ENCODE results near the gene USP15.
"Not testable (repeated sequence)": the region's sequence is repeated elsewhere in the genome, so short reads cannot be mapped to it uniquely, and the experiment has no call there.

Gene USP15

DNA sequence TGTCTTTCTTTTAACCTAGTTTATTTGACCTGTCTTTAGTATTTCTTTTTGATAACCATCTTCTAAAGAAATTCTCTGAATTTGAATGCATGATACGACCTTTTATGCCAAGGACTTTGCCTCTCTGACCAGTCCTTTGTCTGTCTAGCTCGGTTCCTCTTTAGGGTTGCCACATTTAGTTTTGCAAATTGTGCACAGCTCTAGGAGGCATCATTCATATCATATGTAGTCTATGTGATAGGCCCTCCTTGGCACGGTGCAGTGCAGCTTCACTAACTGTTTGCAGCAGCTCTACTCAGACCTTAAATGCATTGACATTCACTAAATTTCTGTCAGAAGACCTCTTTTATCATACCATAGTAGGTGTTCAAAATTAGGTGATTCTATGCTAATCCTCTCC is 75.6 kb downstream of the USP15 start:
- Histone ChIP-seq H3K9ac (ENCODE audit: low read length in 5 of 5) (no peak overlapping the region), H3K4me1 (ENCODE audit: control insufficient read depth in 5 of 5, insufficient read depth in 5 of 5, low read length in 5 of 5) (no peaks in the 10 kb centered on the region), H3K27me3 (ENCODE audit: control insufficient read depth in 5 of 5, insufficient read depth in 4 of 5, low read length in 5 of 5) (no peaks in the 10 kb centered on the region), H3K27ac (ENCODE audit: low read depth, low read length) (no peak overlapping the region), H3K4me3 (ENCODE audit: low read depth in 1 of 5, low read length in 5 of 5) (no peak overlapping the region), H3K9me3 (ENCODE audit: control insufficient read depth in 5 of 5, low read length in 5 of 5) (peaks cover 0 to 5% (median 0%) of the 10 kb centered on the region in 5 donors), H3K36me3 (ENCODE audit: control insufficient read depth in 5 of 5, insufficient read depth in 5 of 5, low read length in 5 of 5) (peaks cover 0 to 5% (median 2%) of the 10 kb centered on the region in 5 donors)

DNA sequence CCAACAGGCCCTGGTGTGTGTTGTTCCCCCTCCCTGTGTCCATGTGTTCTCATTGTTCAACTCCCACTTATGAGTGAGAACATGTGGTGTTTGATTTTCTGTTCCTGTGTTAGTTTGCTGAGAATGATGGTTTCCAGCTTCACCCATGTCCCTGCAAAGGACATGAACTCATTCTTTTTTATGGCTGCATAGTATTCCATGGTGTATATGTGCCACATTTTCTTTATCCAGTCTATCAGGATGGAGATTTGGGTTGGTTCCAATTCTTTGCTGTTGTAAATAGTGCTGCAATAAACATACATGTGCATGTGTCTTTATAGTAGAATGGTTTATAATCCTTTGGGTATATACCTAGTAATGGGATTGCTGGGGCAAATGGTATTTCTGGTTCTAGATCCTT is 77.4 kb downstream of the USP15 start:
- not testable (repeated sequence) for H3K9me3 ChIP-seq (ENCODE audit: control insufficient read depth in 5 of 5, low read length in 5 of 5); H3K36me3 ChIP-seq (ENCODE audit: control insufficient read depth in 5 of 5, insufficient read depth in 5 of 5, low read length in 5 of 5); H3K9ac ChIP-seq (ENCODE audit: low read length in 5 of 5); H3K27ac ChIP-seq (ENCODE audit: low read depth, low read length); H3K4me1 ChIP-seq (ENCODE audit: control insufficient read depth in 5 of 5, insufficient read depth in 5 of 5, low read length in 5 of 5); H3K4me3 ChIP-seq (ENCODE audit: low read depth in 1 of 5, low read length in 5 of 5); H3K27me3 ChIP-seq (ENCODE audit: control insufficient read depth in 5 of 5, insufficient read depth in 4 of 5, low read length in 5 of 5)

- H3K9me3 ChIP-seq (ENCODE audit: control insufficient read depth in 5 of 5, low read length in 5 of 5), result peaks cover 0 to 10% (median 0%) of the 10 kb centered on the region in 5 donors
- H3K4me1 ChIP-seq (ENCODE audit: control insufficient read depth in 5 of 5, insufficient read depth in 5 of 5, low read length in 5 of 5); H3K27ac ChIP-seq (ENCODE audit: low read depth, low read length); H3K27me3 ChIP-seq (ENCODE audit: control insufficient read depth in 5 of 5, insufficient read depth in 4 of 5, low read length in 5 of 5); H3K4me3 ChIP-seq (ENCODE audit: low read depth in 1 of 5, low read length in 5 of 5); H3K9ac ChIP-seq (ENCODE audit: low read length in 5 of 5): not testable (repeated sequence)
- H3K36me3 ChIP-seq (ENCODE audit: control insufficient read depth in 5 of 5, insufficient read depth in 5 of 5, low read length in 5 of 5), result peaks cover 0 to 22% (median 17%) of the 10 kb centered on the region in 5 donors
Observed at GRCh38 chr12:62342614-62343303, 82.6 kb downstream of the USP15 start.

DNA sequence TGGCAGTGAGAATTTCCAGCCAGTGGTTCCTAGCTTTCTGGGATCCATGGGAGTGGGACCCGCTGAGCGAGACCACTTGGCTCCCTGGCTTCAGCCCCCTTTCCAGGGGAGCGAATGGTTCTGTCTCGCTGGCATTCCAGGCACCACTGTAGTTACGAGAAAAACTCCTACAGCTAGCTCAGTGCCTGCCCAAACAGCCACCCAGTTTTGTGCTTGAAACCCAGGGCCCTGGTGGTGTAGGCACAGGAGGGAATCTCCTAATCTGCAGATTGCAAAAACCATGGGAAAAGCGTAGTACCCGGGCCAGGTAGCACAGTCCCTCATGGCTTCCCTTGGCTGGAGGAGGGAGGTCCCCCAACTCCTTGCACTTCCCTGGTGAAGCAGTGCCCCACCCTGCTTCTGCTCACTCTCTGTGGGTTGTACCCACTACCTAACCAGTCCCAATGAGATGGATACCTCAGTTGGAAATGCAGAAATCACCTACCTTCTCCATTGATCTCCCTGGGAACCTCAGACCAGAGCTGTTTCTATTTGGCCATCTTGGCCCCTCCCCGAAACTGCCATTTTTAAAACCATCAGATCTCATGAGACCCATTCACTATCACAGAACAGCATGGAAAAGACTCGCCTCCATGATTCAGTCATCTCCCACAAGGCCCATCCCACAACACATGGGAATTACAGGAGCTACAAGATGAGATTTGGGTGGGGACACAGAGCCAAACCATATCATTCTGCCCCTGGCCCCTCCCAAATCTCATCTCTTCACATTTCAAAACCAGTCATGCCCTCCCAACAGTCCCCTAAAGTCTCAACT is 83.3 kb downstream of the USP15 start:
- peaks cover 0 to 10% (median 0%) of the 10 kb centered on the region in 5 donors for H3K9me3 ChIP-seq (ENCODE audit: control insufficient read depth in 5 of 5, low read length in 5 of 5)
- H3K4me3 ChIP-seq (ENCODE audit: low read depth in 1 of 5, low read length in 5 of 5); H3K4me1 ChIP-seq (ENCODE audit: control insufficient read depth in 5 of 5, insufficient read depth in 5 of 5, low read length in 5 of 5); H3K9ac ChIP-seq (ENCODE audit: low read length in 5 of 5); H3K27me3 ChIP-seq (ENCODE audit: control insufficient read depth in 5 of 5, insufficient read depth in 4 of 5, low read length in 5 of 5); H3K27ac ChIP-seq (ENCODE audit: low read depth, low read length): not testable (repeated sequence)
- peaks cover 0 to 22% (median 17%) of the 10 kb centered on the region in 5 donors for H3K36me3 ChIP-seq (ENCODE audit: control insufficient read depth in 5 of 5, insufficient read depth in 5 of 5, low read length in 5 of 5)

DNA sequence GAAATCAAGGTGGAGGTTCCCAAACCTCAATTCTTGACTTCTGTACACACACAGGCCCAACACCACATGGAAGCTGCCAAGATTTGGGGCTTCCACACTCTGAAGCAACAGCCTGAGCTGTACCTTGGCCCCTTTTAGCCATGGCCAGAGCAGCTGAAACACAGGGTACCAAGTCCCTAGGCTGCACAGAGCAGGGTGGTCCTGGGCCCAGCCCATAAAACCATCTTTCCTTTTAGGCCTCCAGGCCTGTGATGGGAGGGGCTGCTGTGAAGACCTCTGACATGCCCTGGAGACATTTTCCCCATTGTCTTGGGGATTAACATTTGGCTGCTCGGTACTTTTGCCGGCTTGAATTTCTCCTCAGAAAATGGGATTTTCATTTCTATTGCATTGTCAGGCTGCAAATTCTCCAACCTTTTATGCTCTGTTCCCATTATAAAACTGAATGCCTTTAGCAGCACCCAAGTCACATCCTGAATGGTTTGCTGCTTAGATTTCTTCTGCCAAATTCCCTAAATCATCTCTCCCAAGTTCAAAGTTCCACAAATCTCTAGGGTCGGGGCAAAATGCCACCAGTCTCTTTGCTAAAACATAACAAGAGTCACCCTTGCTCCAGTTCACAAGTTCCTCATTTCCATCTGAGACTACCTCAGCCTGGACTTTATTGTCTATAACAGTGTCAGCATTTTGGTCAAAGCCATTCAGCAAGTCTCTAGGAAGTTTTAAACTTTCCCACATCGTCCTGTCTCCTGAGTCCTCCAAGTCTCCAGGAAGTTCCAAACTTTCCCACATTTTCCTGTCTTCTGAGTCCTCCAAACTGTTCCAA is 84.7 kb downstream of the USP15 start:
- H3K4me3 ChIP-seq (ENCODE audit: low read depth in 1 of 5, low read length in 5 of 5); H3K27ac ChIP-seq (ENCODE audit: low read depth, low read length); H3K4me1 ChIP-seq (ENCODE audit: control insufficient read depth in 5 of 5, insufficient read depth in 5 of 5, low read length in 5 of 5); H3K9me3 ChIP-seq (ENCODE audit: control insufficient read depth in 5 of 5, low read length in 5 of 5); H3K27me3 ChIP-seq (ENCODE audit: control insufficient read depth in 5 of 5, insufficient read depth in 4 of 5, low read length in 5 of 5); H3K9ac ChIP-seq (ENCODE audit: low read length in 5 of 5): not testable (repeated sequence)
- H3K36me3 ChIP-seq (ENCODE audit: control insufficient read depth in 5 of 5, insufficient read depth in 5 of 5, low read length in 5 of 5), result peaks cover 0 to 22% (median 17%) of the 10 kb centered on the region in 5 donors

- no peaks in the 10 kb centered on the region for H3K27me3 ChIP-seq (ENCODE audit: control insufficient read depth in 5 of 5, insufficient read depth in 4 of 5, low read length in 5 of 5)
- H3K4me1 ChIP-seq (ENCODE audit: control insufficient read depth in 5 of 5, insufficient read depth in 5 of 5, low read length in 5 of 5), result peaks cover 0 to 5% (median 0%) of the 10 kb centered on the region in 5 donors
- H3K9ac ChIP-seq (ENCODE audit: low read length in 5 of 5), result no peak overlapping the region
- H3K36me3 ChIP-seq (ENCODE audit: control insufficient read depth in 5 of 5, insufficient read depth in 5 of 5, low read length in 5 of 5), result peaks cover 0 to 24% (median 19%) of the 10 kb centered on the region in 5 donors
- peaks cover 0 to 5% (median 0%) of the 10 kb centered on the region in 5 donors for H3K9me3 ChIP-seq (ENCODE audit: control insufficient read depth in 5 of 5, low read length in 5 of 5)
- H3K27ac ChIP-seq (ENCODE audit: low read depth, low read length), result no peak overlapping the region
- no peak overlapping the region for H3K4me3 ChIP-seq (ENCODE audit: low read depth in 1 of 5, low read length in 5 of 5)
Observed at GRCh38 chr12:62345667-62346066, 85.5 kb downstream of the USP15 start.

DNA sequence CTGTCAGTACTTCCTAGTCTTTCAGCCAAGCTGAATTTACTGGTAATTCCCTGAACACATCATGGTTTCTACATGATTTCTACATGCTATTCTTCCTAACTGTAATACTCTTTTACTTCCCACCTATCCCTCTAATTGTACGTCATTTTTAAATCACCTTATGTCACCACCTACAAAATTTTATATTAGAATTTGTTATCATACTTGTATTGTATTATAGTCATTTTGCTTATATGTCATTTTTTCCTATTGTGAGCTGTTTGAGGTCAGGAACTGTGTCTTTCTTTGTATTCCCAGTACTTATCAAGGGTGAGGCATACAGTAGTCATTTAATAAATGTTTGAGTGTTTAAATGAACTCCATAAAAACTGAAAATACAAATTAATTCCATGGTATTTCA is 86.6 kb downstream of the USP15 start:
- no peak overlapping the region for H3K4me3 ChIP-seq (ENCODE audit: low read depth in 1 of 5, low read length in 5 of 5)
- H3K9ac ChIP-seq (ENCODE audit: low read length in 5 of 5), result no peak overlapping the region
- peaks cover 0 to 5% (median 0%) of the 10 kb centered on the region in 5 donors for H3K9me3 ChIP-seq (ENCODE audit: control insufficient read depth in 5 of 5, low read length in 5 of 5)
- peaks cover 0 to 5% (median 0%) of the 10 kb centered on the region in 5 donors for H3K4me1 ChIP-seq (ENCODE audit: control insufficient read depth in 5 of 5, insufficient read depth in 5 of 5, low read length in 5 of 5)
- H3K36me3 ChIP-seq (ENCODE audit: control insufficient read depth in 5 of 5, insufficient read depth in 5 of 5, low read length in 5 of 5), result peaks cover 0 to 27% (median 20%) of the 10 kb centered on the region in 5 donors
- no peak overlapping the region for H3K27ac ChIP-seq (ENCODE audit: low read depth, low read length)
- no peaks in the 10 kb centered on the region for H3K27me3 ChIP-seq (ENCODE audit: control insufficient read depth in 5 of 5, insufficient read depth in 4 of 5, low read length in 5 of 5)

DNA sequence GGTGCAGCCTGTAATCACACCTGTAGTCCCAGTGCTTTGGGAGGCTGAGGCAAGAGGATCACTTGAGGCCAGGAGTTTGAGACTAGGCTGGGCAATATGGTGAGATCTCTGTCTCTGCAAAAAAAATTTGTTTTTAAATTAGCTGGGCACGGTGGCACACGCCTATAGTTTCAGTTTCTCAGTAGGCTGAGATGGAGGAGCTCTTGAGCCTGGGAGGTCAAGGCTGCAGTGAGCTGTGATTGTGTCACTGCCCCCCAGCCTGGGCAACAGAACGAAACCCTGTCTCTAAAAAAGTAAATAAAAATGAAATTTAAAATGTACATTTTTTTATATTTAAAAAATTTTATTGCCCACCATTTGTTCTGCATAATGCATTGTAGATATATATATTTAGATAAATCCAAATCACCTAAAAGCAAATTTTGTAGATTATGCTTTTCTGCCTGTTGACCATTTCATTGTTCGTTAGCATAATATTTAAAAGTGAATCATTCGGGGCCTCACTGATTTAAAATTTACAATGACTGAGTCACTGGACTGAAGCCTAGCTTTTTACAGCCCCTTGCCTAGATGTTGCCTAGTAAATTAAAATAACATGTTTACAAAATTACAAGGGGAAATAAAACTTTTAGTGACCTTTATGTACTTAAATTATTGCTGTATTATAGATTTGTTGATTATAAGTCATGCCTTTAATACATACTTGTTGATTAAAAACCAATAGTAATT is 87.9 kb downstream of the USP15 start:
- no peak overlapping the region for H3K27ac ChIP-seq (ENCODE audit: low read depth, low read length)
- H3K36me3 ChIP-seq (ENCODE audit: control insufficient read depth in 5 of 5, insufficient read depth in 5 of 5, low read length in 5 of 5), result peaks cover 0 to 23% (median 14%) of the 10 kb centered on the region in 5 donors
- H3K9me3 ChIP-seq (ENCODE audit: control insufficient read depth in 5 of 5, low read length in 5 of 5), result peaks cover 0 to 5% (median 0%) of the 10 kb centered on the region in 5 donors
- no peaks in the 10 kb centered on the region for H3K27me3 ChIP-seq (ENCODE audit: control insufficient read depth in 5 of 5, insufficient read depth in 4 of 5, low read length in 5 of 5)
- H3K9ac ChIP-seq (ENCODE audit: low read length in 5 of 5), result no peak overlapping the region
- peaks cover 0 to 5% (median 0%) of the 10 kb centered on the region in 5 donors for H3K4me1 ChIP-seq (ENCODE audit: control insufficient read depth in 5 of 5, insufficient read depth in 5 of 5, low read length in 5 of 5)
- no peak overlapping the region for H3K4me3 ChIP-seq (ENCODE audit: low read depth in 1 of 5, low read length in 5 of 5)

GRCh38 chr12:62350554-62350953 is 90.3 kb downstream of the USP15 start:
- Histone ChIP-seq H3K4me1 (ENCODE audit: control insufficient read depth in 5 of 5, insufficient read depth in 5 of 5, low read length in 5 of 5) (no peaks in the 10 kb centered on the region), H3K27me3 (ENCODE audit: control insufficient read depth in 5 of 5, insufficient read depth in 4 of 5, low read length in 5 of 5) (no peaks in the 10 kb centered on the region)

More at GRCh38 chr12:62350554-62350953, 90.3 kb downstream of the USP15 start:
- Histone ChIP-seq H3K4me3 (ENCODE audit: low read depth in 1 of 5, low read length in 5 of 5) (no peak overlapping the region), H3K27ac (ENCODE audit: low read depth, low read length) (no peak overlapping the region), H3K9ac (ENCODE audit: low read length in 5 of 5) (no peak overlapping the region), H3K9me3 (ENCODE audit: control insufficient read depth in 5 of 5, low read length in 5 of 5) (no peaks in the 10 kb centered on the region), H3K36me3 (ENCODE audit: control insufficient read depth in 5 of 5, insufficient read depth in 5 of 5, low read length in 5 of 5) (peaks cover 2 to 8% (median 3%) of the 10 kb centered on the region in 5 donors)

Measured in subcutaneous abdominal adipose tissue (tissue), 5 donors.